CD14-positive monocyte (primary cell): ENCODE results near the gene CAPN9. TPM values are rescaled to one million over a fixed set of nuclear protein-coding genes. Genes with fewer than 3 reads are reported as not detected.
A peak's percentile ranks its signal among the peaks of the same experiment; 100 is the strongest.
"Not testable (repeated sequence)": the region's sequence is repeated elsewhere in the genome, so short reads cannot be mapped to it uniquely, and the experiment has no call there.

ENCODE experiments used
- DNase-seq, 3 donors: peaks; one replicate each; pipeline ENCODE4 v3.0.0-alpha.2; 2011 to 2022
- H2AFZ ChIP-seq: 2 replicates; pipeline ENCODE4 v1.6.0; 2012; ENCODE audit warnings: mild to moderate bottlenecking, low read depth, low read length, inconsistent platforms; ENCODE audit not compliant: insufficient read depth, poor library complexity, severe bottlenecking
- H3K27ac ChIP-seq, 2 donors: 1 replicate in 1 of 2; 2 replicates in 1 of 2; pipeline ENCODE4 v1.5.1; 2012 to 2013; ENCODE audit warnings: low read length in 2 of 2, control low read depth in 1 of 2, inconsistent platforms in 1 of 2, low read depth in 1 of 2, mild to moderate bottlenecking in 1 of 2
- H3K27me3 ChIP-seq, 2 donors: one replicate each; pipeline versions ENCODE4 v1.6.0 to v1.6.1; 2011 to 2013; ENCODE audit warnings: low read length in 2 of 2; ENCODE audit not compliant: control insufficient read depth in 2 of 2, insufficient read depth in 2 of 2
- H3K36me3 ChIP-seq, 2 donors: replicated peaks in 1 of 2; 1 replicate in 1 of 2; 2 replicates in 1 of 2; pipeline versions ENCODE4 v1.5.1 to v1.6.1; 2012 to 2013; ENCODE audit warnings: low read length in 2 of 2, control low read depth in 1 of 2, inconsistent platforms in 1 of 2, mild to moderate bottlenecking in 1 of 2; ENCODE audit not compliant: insufficient read depth in 2 of 2, control insufficient read depth in 1 of 2
- H3K4me1 ChIP-seq, 2 donors: 1 replicate in 1 of 2; 2 replicates in 1 of 2; pipeline versions ENCODE4 v1.5.1 to v1.6.1; 2012 to 2013; ENCODE audit warnings: low read length in 2 of 2, control low read depth in 1 of 2, inconsistent platforms in 1 of 2, mild to moderate bottlenecking in 1 of 2, moderate library complexity in 1 of 2; ENCODE audit not compliant: insufficient read depth in 2 of 2, control insufficient read depth in 1 of 2
- H3K4me2 ChIP-seq: replicated peaks from 2 replicates; pipeline ENCODE3; 2012; ENCODE audit warnings: low read length, moderate library complexity, mild to moderate bottlenecking; ENCODE audit not compliant: poor library complexity, severe bottlenecking; ENCODE audit errors: extremely low read depth
- H3K4me3 ChIP-seq, 3 experiments: fragments of 200-600 bp in 1 of 3; sonication (generic) in 1 of 3; replicated peaks in 1 of 3; 1 replicate in 2 of 3; 2 replicates in 1 of 3; pipeline ENCODE4 v1.5.1; 2011 to 2013; ENCODE audit warnings: low read length in 3 of 3, mild to moderate bottlenecking in 3 of 3, control low read depth in 2 of 3, low read depth in 2 of 3, inconsistent platforms in 1 of 3, moderate library complexity in 1 of 3
- H3K79me2 ChIP-seq: 2 replicates; pipeline ENCODE4 v1.6.0; 2012; ENCODE audit warnings: mild to moderate bottlenecking, control low read depth, inconsistent platforms, low read length, moderate library complexity; ENCODE audit not compliant: insufficient read depth
- H3K9ac ChIP-seq: 2 replicates; pipeline ENCODE4 v1.6.0; 2017; ENCODE audit warnings: low read length, mild to moderate bottlenecking; ENCODE audit not compliant: insufficient read depth, poor library complexity, severe bottlenecking
- H3K9me3 ChIP-seq, 2 donors: replicated peaks in 1 of 2; 1 replicate in 1 of 2; 2 replicates in 1 of 2; pipeline versions ENCODE4 v1.5.1 to v1.6.1; 2012 to 2013; ENCODE audit warnings: low read length in 2 of 2, control low read depth in 1 of 2; ENCODE audit not compliant: control insufficient read depth in 1 of 2, insufficient read depth in 1 of 2
- H4K20me1 ChIP-seq: 2 replicates; pipeline ENCODE4 v1.6.0; 2012; ENCODE audit warnings: mild to moderate bottlenecking, low read length, control low read depth, moderate library complexity; ENCODE audit not compliant: insufficient read depth
- H3K27ac Mint-ChIP-seq, 7 donors: one replicate each; pipeline ENCODE4 v1.8.0; 2020; ENCODE audit warnings: mild to moderate bottlenecking in 7 of 7, mixed read lengths in 7 of 7, moderate library complexity in 6 of 7, inconsistent platforms in 2 of 7
- H3K27me3 Mint-ChIP-seq, 3 donors: one replicate each; pipeline ENCODE4 v1.8.0; 2021 to 2022; ENCODE audit warnings: low read depth in 3 of 3, mild to moderate bottlenecking in 3 of 3, mixed read lengths in 3 of 3, moderate library complexity in 3 of 3, inconsistent platforms in 1 of 3
- H3K36me3 Mint-ChIP-seq, 2 donors: one replicate each; pipeline ENCODE4 v1.8.0; 2020; ENCODE audit warnings: mixed read lengths in 2 of 2, inconsistent platforms in 1 of 2, mild to moderate bottlenecking in 1 of 2
- H3K4me1 Mint-ChIP-seq: one replicate; pipeline ENCODE4 v1.8.0; 2020; ENCODE audit warnings: mild to moderate bottlenecking, mixed read lengths
- H3K4me3 Mint-ChIP-seq, 2 donors: one replicate each; pipeline ENCODE4 v1.8.0; 2020; ENCODE audit warnings: mild to moderate bottlenecking in 2 of 2, mixed read lengths in 2 of 2, moderate library complexity in 1 of 2
- H3K9me3 Mint-ChIP-seq, 7 donors: one replicate each; pipeline ENCODE4 v1.8.0; 2020 to 2022; ENCODE audit warnings: mixed read lengths in 7 of 7, mild to moderate bottlenecking in 6 of 7, moderate library complexity in 6 of 7, inconsistent platforms in 2 of 7
- whole genome bisulfite sequencing: methylation state at CpG from one replicate; pipeline ENCODE4 v1.1.5; 2013; ENCODE audit warnings: missing lambda C conversion rate; ENCODE audit not compliant: insufficient coverage; 5-methylcytosine and 5-hydroxymethylcytosine counted together
- intact Hi-C, 2 donors: fragments of 100-400 bp; cut with micrococcal nuclease; formaldehyde crosslinking; loops; one replicate each; pipeline versions ENCODE4 v1.15.0 to v1.15.1; 2023
- polyA plus RNA-seq, 3 donors: library from polyadenylated mRNA; depleted of rRNA in 1 of 3; unstranded in 2 of 3; stranded (reverse) in 1 of 3; fragments of 300-500 nt in 2 of 3; fragments of >200 nt in 1 of 3; fragmentation: Illumina TruSeq in 2 of 3; gene quantifications; 1 replicate in 2 of 3; 2 replicates in 1 of 3; pipeline ENCODE4 v1.2.3, GENCODE V29; 2012 to 2021
- TF ChIP-seq, protein P1 (sequence below): fragments of 200-600 bp; IDR thresholded peaks from one replicate; pipeline ENCODE4 v1.8.0; 2022; ENCODE audit warnings: antibody characterized with exemption, mild to moderate bottlenecking

CAPN9 gene
- polyA plus RNA-seq, 3 donors, result not detected

DNA sequence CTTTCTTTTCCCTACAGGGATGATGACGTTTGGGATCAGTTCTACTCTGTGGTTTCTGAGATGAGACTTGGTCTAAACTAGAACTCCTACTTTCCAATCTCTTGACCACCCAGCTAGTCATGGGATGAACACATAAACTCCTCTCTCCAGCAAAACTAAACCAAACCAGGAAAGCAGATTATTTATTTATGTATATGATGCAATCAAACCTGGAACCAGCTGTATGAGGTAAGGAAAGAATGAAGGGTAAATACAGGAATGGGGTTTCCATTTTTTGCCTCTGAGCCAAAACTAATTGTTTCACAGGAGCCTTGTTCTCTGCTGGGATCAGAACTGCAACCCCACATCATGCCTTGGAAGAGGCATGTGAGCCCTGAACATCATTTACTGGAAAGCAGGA is 29.9 kb upstream of the CAPN9 start:
- H3K27me3 ChIP-seq, result no peaks in the 10 kb centered on the region
- H3K27ac ChIP-seq, result no peak overlapping the region
- H3K27ac Mint-ChIP-seq, result no peak overlapping the region
- H3K4me3 Mint-ChIP-seq, result no peak overlapping the region
- H3K36me3 Mint-ChIP-seq, result no peaks in the 10 kb centered on the region
- no peak overlapping the region for H3K4me3 ChIP-seq
- TF ChIP-seq, protein P1, sequence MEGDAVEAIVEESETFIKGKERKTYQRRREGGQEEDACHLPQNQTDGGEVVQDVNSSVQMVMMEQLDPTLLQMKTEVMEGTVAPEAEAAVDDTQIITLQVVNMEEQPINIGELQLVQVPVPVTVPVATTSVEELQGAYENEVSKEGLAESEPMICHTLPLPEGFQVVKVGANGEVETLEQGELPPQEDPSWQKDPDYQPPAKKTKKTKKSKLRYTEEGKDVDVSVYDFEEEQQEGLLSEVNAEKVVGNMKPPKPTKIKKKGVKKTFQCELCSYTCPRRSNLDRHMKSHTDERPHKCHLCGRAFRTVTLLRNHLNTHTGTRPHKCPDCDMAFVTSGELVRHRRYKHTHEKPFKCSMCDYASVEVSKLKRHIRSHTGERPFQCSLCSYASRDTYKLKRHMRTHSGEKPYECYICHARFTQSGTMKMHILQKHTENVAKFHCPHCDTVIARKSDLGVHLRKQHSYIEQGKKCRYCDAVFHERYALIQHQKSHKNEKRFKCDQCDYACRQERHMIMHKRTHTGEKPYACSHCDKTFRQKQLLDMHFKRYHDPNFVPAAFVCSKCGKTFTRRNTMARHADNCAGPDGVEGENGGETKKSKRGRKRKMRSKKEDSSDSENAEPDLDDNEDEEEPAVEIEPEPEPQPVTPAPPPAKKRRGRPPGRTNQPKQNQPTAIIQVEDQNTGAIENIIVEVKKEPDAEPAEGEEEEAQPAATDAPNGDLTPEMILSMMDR, result no peak
- H3K4me2 ChIP-seq, result no peak overlapping the region
- no peaks in the 10 kb centered on the region for H3K79me2 ChIP-seq
- no CpG with 5 or more reads among the region's 1 CpG for WGBS
- peaks cover 7 to 9% (median 8%) of the 10 kb centered on the region in 3 donors for H3K27me3 Mint-ChIP-seq
- H3K9me3 ChIP-seq, result peaks cover 6 to 9% of the 10 kb centered on the region in 2 donors
- DNase-seq, result no peak
- H3K36me3 ChIP-seq, result no peaks in the 10 kb centered on the region
- H3K9ac ChIP-seq, result no peak overlapping the region
- peaks cover 6% of the 10 kb centered on the region for H3K4me1 Mint-ChIP-seq
- intact Hi-C loops, result no loop called here
- H4K20me1 ChIP-seq, result no peaks in the 10 kb centered on the region
- H2AFZ ChIP-seq, result no peak overlapping the region
- peaks cover 5 to 19% (median 11%) of the 10 kb centered on the region in 7 donors for H3K9me3 Mint-ChIP-seq
- no peaks in the 10 kb centered on the region for H3K4me1 ChIP-seq

DNA sequence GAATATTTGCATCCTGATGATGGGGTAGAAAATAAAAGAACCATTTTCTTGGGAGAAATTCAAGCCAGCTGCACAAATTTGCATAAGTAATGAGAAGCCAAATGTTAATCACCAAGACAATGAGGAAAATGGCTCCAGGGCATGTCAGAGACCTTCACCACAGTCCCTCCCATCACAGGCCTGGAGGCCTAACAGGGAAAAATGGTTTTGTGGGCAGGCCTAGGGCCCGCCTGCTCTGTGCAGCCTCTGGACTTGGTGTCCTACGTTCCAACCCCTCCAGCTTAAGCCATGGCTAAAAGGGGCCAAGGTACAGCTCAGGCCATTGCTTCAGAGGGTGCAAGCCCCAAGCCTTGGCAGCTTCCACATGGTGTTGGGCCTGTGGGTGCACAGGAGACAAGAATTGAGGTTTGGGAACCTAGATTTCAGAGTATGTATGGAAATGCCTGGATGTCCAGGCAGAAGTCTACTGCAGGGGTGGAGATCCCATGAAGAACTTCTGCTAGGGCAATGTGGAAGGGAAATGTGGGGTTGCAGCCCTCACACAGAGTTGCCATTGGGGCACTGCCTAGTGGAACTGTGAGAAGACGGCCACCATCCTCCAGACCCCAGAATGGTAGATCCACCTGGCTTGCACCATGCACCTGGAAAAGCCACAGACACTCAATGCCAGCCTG is 25.2 kb upstream of the CAPN9 start:
- H3K4me3 Mint-ChIP-seq, H3K36me3 ChIP-seq, H3K4me3 ChIP-seq, H3K36me3 Mint-ChIP-seq, H4K20me1 ChIP-seq, H3K4me2 ChIP-seq, H3K27me3 Mint-ChIP-seq, H3K4me1 Mint-ChIP-seq, intact Hi-C loops, H3K4me1 ChIP-seq, DNase-seq, H3K9ac ChIP-seq, H2AFZ ChIP-seq, H3K79me2 ChIP-seq, H3K27ac ChIP-seq, H3K27me3 ChIP-seq: not testable (repeated sequence)
- peaks cover 10 to 13% of the 10 kb centered on the region in 2 donors for H3K9me3 ChIP-seq
- peak overlapping the region in 1 of 7 donors; percentile 5 for H3K27ac Mint-ChIP-seq
- WGBS, result 100% methylated on average over 2 of the region's 3 CpGs
- peaks cover 8 to 24% (median 15%) of the 10 kb centered on the region in 7 donors for H3K9me3 Mint-ChIP-seq
